Hepatocyte (in vitro differentiated cells): ENCODE measurements around the gene NTRK3.

Source experiments
- EZH2 ChIP-seq: fragments of 200-600 bp; sonication (generic); IDR thresholded peaks from 2 replicates; pipeline ENCODE4 v1.6.1; 2016; ENCODE audit warnings: antibody characterized with exemption, mild to moderate bottlenecking, borderline replicate concordance
- EZH2phosphoT487 ChIP-seq: fragments of 200-600 bp; sonication (generic); IDR thresholded peaks from one replicate; pipeline ENCODE4 v1.6.1; 2018; ENCODE audit warnings: antibody characterized with exemption, mild to moderate bottlenecking, low read depth, moderate library complexity; ENCODE audit not compliant: unreplicated experiment, severe bottlenecking

DNA sequence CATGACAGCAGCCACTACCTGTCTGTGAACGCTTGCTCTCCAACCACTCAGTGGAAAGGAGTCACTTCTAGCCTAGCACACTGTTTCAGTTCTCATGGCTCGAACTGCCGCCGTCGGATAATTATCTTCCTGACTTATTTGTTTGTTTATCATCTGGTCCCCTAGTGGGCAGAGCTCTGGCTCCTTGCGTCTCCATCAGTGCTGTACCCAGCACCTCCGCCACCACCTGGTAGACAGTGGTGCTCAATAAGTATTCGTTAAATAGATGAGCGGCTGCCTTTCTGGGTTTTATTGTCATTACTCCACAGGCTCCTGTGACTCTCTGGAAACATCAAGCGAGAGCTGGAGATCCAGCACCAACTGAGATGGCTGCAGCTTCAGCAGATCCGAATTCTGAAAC lies 297.5 kb downstream of the NTRK3 start:
- no peak for TF ChIP-seq EZH2phosphoT487
- TF ChIP-seq EZH2 = no peak
